NCI-H446 (cell line): Measurements from ENCODE around the gene SAP25.

Experiments used
- DNase-seq, 2 experiments: peaks; one replicate each; lab custom pipeline; 2025; lab: John Stamatoyannopoulos, UW

Gene SAP25

GRCh38 chr7:100595188-100595587 is 21.5 kb upstream of the SAP25 start:
- DNase-seq = no peak

- DNase-seq = no peak
Measured at GRCh38 chr7:100591596-100591995, 17.9 kb upstream of the SAP25 start.

GRCh38 chr7:100590077-100590737 is 16.5 kb upstream of the SAP25 start:
- no peak for DNase-seq

GRCh38 chr7:100589341-100589947 is 15.7 kb upstream of the SAP25 start:
- DNase-seq = no peak

- no peak for DNase-seq
Measured at GRCh38 chr7:100588438-100588837, 14.7 kb upstream of the SAP25 start.

- peak; percentile 97 to 98 for DNase-seq
Measured at GRCh38 chr7:100586266-100587025, 12.7 kb upstream of the SAP25 start, which contains the start of gene FBXO24. TSS of gene FBXO24 (plus strand) at chr7:100586328. CDS start at chr7:100586626, 298 bp downstream.

- no peak for DNase-seq
Measured at GRCh38 chr7:100585511-100586265, 12.0 kb upstream of the SAP25 start, which contains the start of gene LRCH4. TSS of gene LRCH4 (minus strand) at chr7:100586129. CDS start at chr7:100586100, 29 bp downstream.

GRCh38 chr7:100584683-100585510 is 11.2 kb upstream of the SAP25 start:
- no peak for DNase-seq

- DNase-seq = no peak
Measured at GRCh38 chr7:100584054-100584682, 10.5 kb upstream of the SAP25 start.

GRCh38 chr7:100583132-100584053 is 9.7 kb upstream of the SAP25 start:
- DNase-seq = no peak

- no peak for DNase-seq
Measured at GRCh38 chr7:100582650-100583049, 8.9 kb upstream of the SAP25 start.

GRCh38 chr7:100582041-100582579 is 8.4 kb upstream of the SAP25 start:
- DNase-seq = no peak

GRCh38 chr7:100580466-100581283 is 7.0 kb upstream of the SAP25 start:
- DNase-seq = no peak

- no peak for DNase-seq
Measured at GRCh38 chr7:100578246-100579183, 4.8 kb upstream of the SAP25 start.

- DNase-seq = no peak
Measured at GRCh38 chr7:100577507-100577906, 3.8 kb upstream of the SAP25 start.

- no peak for DNase-seq
Measured at GRCh38 chr7:100577103-100577502, 3.4 kb upstream of the SAP25 start.

GRCh38 chr7:100576384-100576993 is 2.8 kb upstream of the SAP25 start:
- DNase-seq = no peak
